ENCODE measurements around the gene ALDH1A1. TPM values are rescaled to one million over a fixed set of nuclear protein-coding genes. Genes with fewer than 3 reads are reported as not detected.

ALDH1A1 gene
- total RNA-seq, 1 donor from 2014 or later = 43.9 TPM

GRCh38 chr9:72985746-72986145 lies 32.9 kb upstream of the ALDH1A1 start:
- DNase-seq (ENCODE audit: low spot score in 2 of 2) = no peak
- H3K27me3 ChIP-seq = no peaks in the 10 kb centered on the region

GRCh38 chr9:72984991-72985390 lies 32.1 kb upstream of the ALDH1A1 start:
- H3K36me3 ChIP-seq = no peaks in the 10 kb centered on the region
- no peak overlapping the region for H3K27ac ChIP-seq
- no peaks in the 10 kb centered on the region for H3K27me3 ChIP-seq
- no peak overlapping the region for H3K4me3 ChIP-seq
- H3K9me3 ChIP-seq = no peaks in the 10 kb centered on the region
- no peaks in the 10 kb centered on the region for H3K4me1 ChIP-seq
- intact Hi-C loops (cut with DNase I) = no loop called here
- no peak for TF ChIP-seq CTCF (IDR thresholded peaks at IDR 0.05)
- DNase-seq (ENCODE audit: low spot score in 2 of 2) = no peak

More at GRCh38 chr9:72985746-72986145, 32.9 kb upstream of the ALDH1A1 start:
- Histone ChIP-seq H3K36me3 (no peaks in the 10 kb centered on the region), H3K4me1 (no peaks in the 10 kb centered on the region), H3K27ac (no peak overlapping the region), H3K4me3 (no peak overlapping the region), H3K9me3 (no peaks in the 10 kb centered on the region)
- no peak for TF ChIP-seq CTCF (IDR thresholded peaks at IDR 0.05)
- intact Hi-C loops (cut with DNase I) = no loop called here

GRCh38 chr9:72984226-72984947 lies 31.5 kb upstream of the ALDH1A1 start:
- no peak for DNase-seq (ENCODE audit: low spot score in 2 of 2)
- Histone ChIP-seq H3K27me3 (no peaks in the 10 kb centered on the region), H3K36me3 (no peaks in the 10 kb centered on the region), H3K9me3 (no peaks in the 10 kb centered on the region), H3K4me3 (no peak overlapping the region), H3K27ac (no peak overlapping the region), H3K4me1 (peaks cover 0 to 1% of the 10 kb centered on the region in 2 donors)
- intact Hi-C loops (cut with DNase I) = no loop called here
- TF ChIP-seq CTCF (IDR thresholded peaks at IDR 0.05) = no peak

GRCh38 chr9:72983512-72984225 lies 30.8 kb upstream of the ALDH1A1 start:
- DNase-seq (ENCODE audit: low spot score in 2 of 2) = no peak
- TF ChIP-seq CTCF (IDR thresholded peaks at IDR 0.05) = no peak
- intact Hi-C loops (cut with DNase I) = no loop called here
- Histone ChIP-seq H3K4me1 (peaks cover 0 to 5% of the 10 kb centered on the region in 2 donors), H3K36me3 (no peaks in the 10 kb centered on the region), H3K27me3 (no peaks in the 10 kb centered on the region), H3K9me3 (no peaks in the 10 kb centered on the region), H3K4me3 (no peak overlapping the region), H3K27ac (no peak overlapping the region)

GRCh38 chr9:72983056-72983455 lies 30.2 kb upstream of the ALDH1A1 start:
- Histone ChIP-seq H3K27me3 (no peaks in the 10 kb centered on the region), H3K36me3 (no peaks in the 10 kb centered on the region), H3K4me3 (no peak overlapping the region), H3K27ac (no peak overlapping the region), H3K9me3 (no peaks in the 10 kb centered on the region), H3K4me1 (peaks cover 0 to 5% of the 10 kb centered on the region in 2 donors)
- no peak for DNase-seq (ENCODE audit: low spot score in 2 of 2)
- intact Hi-C loops (cut with DNase I) = no loop called here
- TF ChIP-seq CTCF (IDR thresholded peaks at IDR 0.05) = no peak
